OCI-LY1 (cell line): ENCODE measurements around the gene ACACA.

Source experiments
- EZH2 ChIP-seq: fragments of 200-600 bp; sonication (generic), shearing (Covaris generic); IDR thresholded peaks from 2 replicates; pipeline ENCODE4 v1.8.0; 2017; ENCODE audit warnings: borderline replicate concordance, mixed run types, mild to moderate bottlenecking, antibody characterized with exemption, low read length, moderate library complexity, mixed read lengths
- TF ChIP-seq, protein P1 (sequence below): fragments of 200-600 bp; sonication (generic), shearing (Covaris generic); IDR thresholded peaks from 2 replicates; pipeline ENCODE4 v1.5.1; 2017; ENCODE audit warnings: mild to moderate bottlenecking, antibody characterized with exemption, low read length, moderate library complexity, mixed read lengths

DNA sequence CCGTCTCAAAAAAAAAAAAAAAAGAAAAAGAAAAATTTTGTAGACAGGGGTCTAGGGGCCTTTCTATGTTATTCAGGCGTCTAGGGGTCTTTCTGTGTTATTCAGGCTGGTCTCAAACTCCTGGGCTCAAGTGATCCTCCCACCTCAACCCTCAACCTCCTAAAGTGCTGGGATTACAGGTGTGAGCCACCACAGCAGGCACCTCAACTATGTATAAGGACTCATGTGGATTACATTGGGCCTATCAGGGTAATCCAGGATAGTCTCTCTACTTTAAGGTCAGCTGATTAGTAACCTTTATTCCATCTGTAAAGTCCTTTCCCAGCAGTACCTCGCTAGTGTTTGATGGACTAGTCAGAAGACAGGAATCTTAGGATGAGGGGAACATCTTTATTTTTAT is 22.4 kb upstream of the ACACA start:
- no peak for TF ChIP-seq EZH2
- TF ChIP-seq, protein P1, sequence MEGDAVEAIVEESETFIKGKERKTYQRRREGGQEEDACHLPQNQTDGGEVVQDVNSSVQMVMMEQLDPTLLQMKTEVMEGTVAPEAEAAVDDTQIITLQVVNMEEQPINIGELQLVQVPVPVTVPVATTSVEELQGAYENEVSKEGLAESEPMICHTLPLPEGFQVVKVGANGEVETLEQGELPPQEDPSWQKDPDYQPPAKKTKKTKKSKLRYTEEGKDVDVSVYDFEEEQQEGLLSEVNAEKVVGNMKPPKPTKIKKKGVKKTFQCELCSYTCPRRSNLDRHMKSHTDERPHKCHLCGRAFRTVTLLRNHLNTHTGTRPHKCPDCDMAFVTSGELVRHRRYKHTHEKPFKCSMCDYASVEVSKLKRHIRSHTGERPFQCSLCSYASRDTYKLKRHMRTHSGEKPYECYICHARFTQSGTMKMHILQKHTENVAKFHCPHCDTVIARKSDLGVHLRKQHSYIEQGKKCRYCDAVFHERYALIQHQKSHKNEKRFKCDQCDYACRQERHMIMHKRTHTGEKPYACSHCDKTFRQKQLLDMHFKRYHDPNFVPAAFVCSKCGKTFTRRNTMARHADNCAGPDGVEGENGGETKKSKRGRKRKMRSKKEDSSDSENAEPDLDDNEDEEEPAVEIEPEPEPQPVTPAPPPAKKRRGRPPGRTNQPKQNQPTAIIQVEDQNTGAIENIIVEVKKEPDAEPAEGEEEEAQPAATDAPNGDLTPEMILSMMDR, result no peak
